NCI-H2196 treated with DMSO at 0.1 percent for 48 hours (cell line): Measurements from ENCODE around the gene QRFPR.
"Not testable (repeated sequence)": the region's sequence is repeated elsewhere in the genome, so short reads cannot be mapped to it uniquely, and the experiment has no call there.

Experiments used
- DNase-seq: peaks from one replicate; lab custom pipeline; 2025; ENCODE audit not compliant: unreplicated experiment; lab: John Stamatoyannopoulos, UW

Gene QRFPR

DNA sequence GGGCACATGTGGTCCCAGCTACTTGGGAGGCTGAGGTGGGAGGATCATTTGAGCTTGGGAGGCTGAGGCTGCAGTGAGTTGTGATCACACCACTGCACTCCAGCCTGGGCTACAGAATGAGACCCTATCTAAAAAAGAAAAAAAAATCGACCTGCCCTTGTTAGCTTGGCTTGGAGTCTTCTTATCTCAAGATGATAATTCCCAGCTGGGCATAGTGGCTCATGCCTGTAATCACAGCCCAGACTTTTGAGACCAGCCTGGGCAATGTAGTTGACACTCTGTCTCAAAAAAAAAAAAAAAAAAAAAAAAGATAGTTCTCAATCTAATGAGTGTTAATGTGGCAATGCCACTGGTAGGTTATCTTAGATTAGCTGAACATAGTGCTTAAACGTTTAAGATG lies 41.0 kb downstream of the QRFPR start:
- no peak for DNase-seq

DNA sequence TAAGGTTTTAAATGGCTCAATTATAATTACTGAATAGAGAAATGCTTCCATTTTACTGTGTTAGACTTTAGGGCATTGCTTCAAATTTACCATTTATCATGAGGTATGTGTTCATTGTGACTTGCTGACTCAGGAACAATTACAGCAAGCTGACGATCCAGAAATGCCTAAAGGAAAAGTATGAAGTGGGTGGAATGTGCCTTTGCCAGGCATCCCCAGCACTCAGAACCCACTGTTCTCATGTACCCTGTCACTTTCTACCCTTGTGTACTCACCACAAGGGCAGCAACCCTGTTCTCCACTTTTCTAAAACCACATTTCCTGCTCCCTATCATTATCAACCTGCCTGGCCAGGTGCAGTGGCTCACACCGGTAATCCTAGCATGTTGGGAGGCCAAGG lies 41.5 kb downstream of the QRFPR start:
- DNase-seq, result no peak

- no peak for DNase-seq
Measured at GRCh38 chr4:121338518-121338917, 42.3 kb downstream of the QRFPR start.

DNA sequence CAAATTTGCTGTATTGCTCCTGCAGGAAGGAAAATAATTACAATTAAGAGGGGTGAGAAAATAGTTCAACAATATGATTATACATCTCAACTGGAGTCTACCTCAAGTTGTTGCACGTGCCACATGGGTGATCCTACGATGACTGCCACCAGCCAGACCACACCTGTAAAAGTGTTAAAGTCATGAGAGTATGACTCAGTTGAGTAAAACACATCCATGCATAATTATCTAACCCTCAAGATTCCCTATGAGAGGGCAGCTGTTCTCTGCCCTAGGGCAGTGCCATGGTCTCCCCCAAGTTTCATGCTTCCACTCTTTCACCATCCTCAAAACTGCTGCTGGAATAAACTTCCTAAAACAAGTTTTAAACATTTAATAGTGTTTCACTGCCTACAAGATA lies 44.1 kb downstream of the QRFPR start:
- DNase-seq, result no peak

DNA sequence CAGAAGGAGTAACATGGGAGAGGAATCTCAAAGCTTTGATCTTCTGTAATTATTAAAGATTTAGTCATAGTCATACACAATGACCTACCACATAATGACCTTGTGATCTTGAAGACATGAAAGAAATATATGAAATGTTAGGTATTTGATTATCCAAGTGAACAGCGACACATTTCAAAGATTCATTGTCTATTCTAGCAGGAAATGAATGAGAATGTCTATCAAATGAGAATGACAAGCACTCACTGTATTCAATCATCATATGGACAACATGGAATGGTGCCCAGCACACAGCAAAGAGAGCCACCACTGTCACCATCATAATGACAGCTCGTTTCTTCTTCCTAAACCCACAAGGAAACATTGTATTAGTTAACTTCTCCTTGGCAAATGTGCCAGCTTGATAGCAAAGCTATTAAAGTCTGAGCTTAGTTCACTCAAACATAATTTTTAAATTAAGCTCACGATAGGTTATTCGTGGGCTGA lies 50.6 kb downstream of the QRFPR start:
- DNase-seq, result no peak

GRCh38 chr4:121326597-121326996 lies 54.2 kb downstream of the QRFPR start:
- DNase-seq, result no peak

- no peak for DNase-seq
Measured at GRCh38 chr4:121324331-121324730, 56.5 kb downstream of the QRFPR start.

GRCh38 chr4:121321466-121321865 lies 59.4 kb downstream of the QRFPR start:
- no peak for DNase-seq

DNA sequence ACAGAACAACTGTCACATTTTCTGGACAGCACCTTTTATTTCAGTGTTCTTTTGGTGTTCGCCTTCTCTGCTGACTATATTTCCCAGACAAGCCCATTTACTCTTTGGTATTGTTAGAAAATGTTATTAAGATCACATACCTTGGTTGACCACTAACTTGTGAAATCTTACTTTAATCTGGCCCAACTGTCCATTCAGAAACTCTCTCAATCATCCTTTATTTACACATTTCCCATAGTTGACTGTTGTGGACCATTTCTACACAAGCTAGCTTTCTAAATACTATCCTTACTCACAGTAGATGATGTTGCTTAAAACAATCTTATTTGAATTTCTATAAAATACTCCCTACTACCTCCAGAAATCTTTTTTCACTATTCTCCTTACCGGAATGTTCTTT lies 64.7 kb downstream of the QRFPR start:
- DNase-seq, result no peak

- DNase-seq, result not testable (repeated sequence)
Measured at GRCh38 chr4:121313430-121313829, 67.4 kb downstream of the QRFPR start.

DNA sequence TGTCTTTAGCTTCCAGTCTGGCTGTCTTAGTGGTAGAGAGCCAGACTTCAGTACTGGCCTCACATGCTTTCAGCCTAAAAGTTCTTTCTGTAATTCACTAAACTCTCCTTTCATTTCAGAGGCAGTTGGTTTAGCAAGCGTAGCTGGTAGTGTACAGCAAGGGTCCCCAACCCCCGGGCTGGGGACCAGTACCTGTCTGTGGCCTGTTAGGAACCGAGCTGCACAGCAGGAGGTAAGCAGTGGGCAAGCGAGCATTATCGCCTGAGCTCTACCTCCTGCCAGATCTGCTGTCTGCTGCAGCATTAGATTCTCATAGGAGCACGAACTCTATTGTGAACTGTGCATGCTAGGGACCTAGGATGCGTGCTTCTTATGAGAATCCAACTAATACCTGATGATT lies 72.0 kb downstream of the QRFPR start:
- DNase-seq, result no peak

DNA sequence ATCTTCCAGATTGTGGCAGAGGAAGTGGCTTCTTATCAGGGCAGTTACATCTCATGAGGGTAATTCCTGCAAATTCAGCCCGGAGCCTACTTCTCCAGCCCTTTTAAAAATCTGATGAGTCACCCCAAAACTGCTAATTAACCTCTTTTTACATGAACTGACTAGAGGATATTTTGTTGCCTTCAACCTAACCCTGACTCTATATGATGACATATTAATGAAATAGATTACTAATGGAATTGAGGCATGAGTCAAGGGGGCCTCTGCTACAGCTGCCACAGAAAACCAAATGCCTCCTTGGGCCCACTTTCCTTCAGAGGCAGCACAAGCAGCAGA lies 72.5 kb downstream of the QRFPR start:
- no peak for DNase-seq

GRCh38 chr4:121307445-121308327 lies 73.1 kb downstream of the QRFPR start:
- no peak for DNase-seq

GRCh38 chr4:121306931-121307330 lies 73.9 kb downstream of the QRFPR start:
- no peak for DNase-seq

DNA sequence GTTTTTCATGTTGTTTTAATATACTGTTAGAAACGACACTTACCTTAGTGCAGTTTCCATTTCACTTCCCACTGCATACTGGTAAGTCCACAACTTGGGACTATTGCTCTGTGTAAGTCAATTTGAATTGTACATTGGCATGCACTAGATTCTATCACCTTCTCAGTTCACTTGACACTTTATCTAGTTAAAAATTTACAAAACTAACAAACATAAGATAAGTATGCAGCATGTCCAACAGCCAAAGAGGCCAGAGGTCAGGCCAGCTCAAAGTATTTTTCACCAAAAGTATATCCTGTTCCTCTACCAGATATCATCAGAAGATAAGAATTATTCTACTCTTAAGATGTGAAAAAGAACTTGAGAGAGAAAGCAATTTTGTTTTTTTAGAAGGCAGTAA lies 75.9 kb downstream of the QRFPR start:
- no peak for DNase-seq

GRCh38 chr4:121299367-121299766 lies 81.5 kb downstream of the QRFPR start:
- no peak for DNase-seq

DNA sequence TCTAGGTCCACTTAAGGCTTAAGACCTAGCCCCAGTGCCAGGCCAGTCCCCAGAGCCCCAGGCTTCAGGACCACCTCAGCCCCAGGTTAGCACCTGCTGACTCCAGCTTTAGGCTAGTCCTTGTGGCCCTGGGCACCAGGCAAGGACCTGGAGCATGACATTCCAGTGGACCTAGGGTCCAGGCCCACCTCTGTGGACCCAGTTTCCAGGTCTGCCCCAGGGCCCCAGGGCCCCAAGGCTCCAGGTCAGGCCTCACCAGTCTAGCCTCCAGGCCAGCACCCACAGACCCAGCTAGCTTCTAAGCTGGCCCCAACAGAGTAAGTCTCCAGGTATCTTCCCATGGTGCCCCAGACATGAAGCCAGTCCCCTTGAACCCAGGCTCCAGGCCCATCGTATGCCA lies 97.5 kb downstream of the QRFPR start:
- DNase-seq, result no peak

DNA sequence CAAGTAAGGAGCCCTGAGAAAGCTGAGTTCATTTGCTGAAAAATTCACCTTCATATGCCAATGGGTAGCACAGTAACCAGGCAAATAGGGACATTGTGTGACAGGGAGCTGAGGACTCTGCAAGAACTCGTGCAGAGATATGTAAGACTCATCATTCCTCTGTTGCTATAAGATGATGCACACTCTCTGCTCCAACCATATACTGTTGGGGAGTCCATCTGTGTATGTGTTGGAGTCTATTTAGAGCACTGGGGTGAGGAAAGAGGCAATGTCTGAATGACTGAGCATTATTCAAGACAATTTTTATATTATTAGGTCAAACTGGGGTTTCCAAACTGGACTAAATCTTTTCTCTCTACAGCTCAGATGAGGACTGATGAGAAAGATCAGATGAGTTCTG lies 100.4 kb downstream of the QRFPR start:
- DNase-seq, result no peak

- no peak for DNase-seq
Measured at GRCh38 chr4:121278811-121279368, 101.9 kb downstream of the QRFPR start.
